ENCODE results near the gene DMD.

- TF ChIP-seq CTCF (IDR thresholded peaks at IDR 0.05), result no peak
- TF ChIP-seq POLR2AphosphoS5 (IDR thresholded peaks at IDR 0.05; ENCODE audit: low read depth, low read length), result no peak
- no peak for TF ChIP-seq SIN3A (IDR thresholded peaks at IDR 0.05; ENCODE audit: borderline replicate concordance, insufficient read depth, low read depth, low read length)
Measured at GRCh38 chrX:31337332-31337731, 1874.0 kb downstream of the DMD start.

All from Panc1 (cell line).